NCI-H446 treated with DMSO at 0.1 percent for 48 hours (cell line): ENCODE results near the gene POU2F2.
A peak's percentile ranks its signal among the peaks of the same experiment; 100 is the strongest.

Source experiments
- DNase-seq: peaks from one replicate; lab custom pipeline; 2025; lab: John Stamatoyannopoulos, UW

POU2F2 gene

GRCh38 chr19:42132030-42132628 is at the start of gene POU2F2:
Gene POU2F2, minus strand, starts transcription at chr19:42132446. Its CDS starts 35 bp downstream, at chr19:42132411.
- DNase-seq = no peak

- DNase-seq = no peak
These were observed 46.8 kb upstream of the POU2F2 start for GRCh38 chr19:42178791-42179674.

GRCh38 chr19:42177686-42178019 is 45.4 kb upstream of the POU2F2 start:
- no peak for DNase-seq

- DNase-seq = peak; percentile 55
These were observed 44.9 kb upstream of the POU2F2 start for GRCh38 chr19:42176990-42177685.

- DNase-seq = no peak
These were observed 44.4 kb upstream of the POU2F2 start for GRCh38 chr19:42176649-42176989.

- DNase-seq = no peak
These were observed 43.9 kb upstream of the POU2F2 start for GRCh38 chr19:42175952-42176648.

- no peak for DNase-seq
These were observed 42.9 kb upstream of the POU2F2 start for GRCh38 chr19:42174958-42175734.

- no peak for DNase-seq
These were observed 41.9 kb upstream of the POU2F2 start for GRCh38 chr19:42174188-42174587.

GRCh38 chr19:42173695-42174094 is 41.4 kb upstream of the POU2F2 start:
- no peak for DNase-seq

GRCh38 chr19:42172261-42172660 is 40.0 kb upstream of the POU2F2 start:
- no peak for DNase-seq

- DNase-seq = no peak
These were observed 38.5 kb upstream of the POU2F2 start for GRCh38 chr19:42170715-42171114.

GRCh38 chr19:42169486-42170413 is 37.5 kb upstream of the POU2F2 start:
- no peak for DNase-seq

GRCh38 chr19:42168206-42168605 is 36.0 kb upstream of the POU2F2 start:
- no peak for DNase-seq

- no peak for DNase-seq
These were observed 34.1 kb upstream of the POU2F2 start for GRCh38 chr19:42166316-42166715.

GRCh38 chr19:42165146-42165545 is 32.9 kb upstream of the POU2F2 start:
- no peak for DNase-seq

GRCh38 chr19:42161616-42162263 is 29.5 kb upstream of the POU2F2 start:
- no peak for DNase-seq

- no peak for DNase-seq
These were observed 27.7 kb upstream of the POU2F2 start for GRCh38 chr19:42159942-42160341.

- DNase-seq = no peak
These were observed 26.7 kb upstream of the POU2F2 start for GRCh38 chr19:42158926-42159325.

- DNase-seq = no peak
These were observed 24.3 kb upstream of the POU2F2 start for GRCh38 chr19:42156571-42156970.

- no peak for DNase-seq
These were observed 23.6 kb upstream of the POU2F2 start for GRCh38 chr19:42155796-42156195.
